Adrenal gland (tissue), 12 donors: ENCODE measurements around the gene RTKN2. TPM values are rescaled to one million over a fixed set of nuclear protein-coding genes. Genes with fewer than 3 reads are reported as not detected.

Experiments used
- DNase-seq, 7 donors: peaks; one replicate each; pipeline ENCODE4 v3.0.0-alpha.2; 2019 to 2020
- H3K27ac ChIP-seq, 5 donors: fragments of 200-600 bp; sonication (generic) in 4 of 5; 1 replicate in 3 of 5; 2 replicates in 2 of 5; pipeline versions ENCODE4 v1.5.1 to v1.8.0; 2016 to 2020; ENCODE audit warnings: mild to moderate bottlenecking in 1 of 5
- H3K27me3 ChIP-seq: fragments of 200-600 bp; 2 replicates; pipeline ENCODE4 v1.8.0; 2021
- H3K36me3 ChIP-seq, 2 donors: fragments of 200-600 bp; replicated peaks in 1 of 2; 1 replicate in 1 of 2; 2 replicates in 1 of 2; pipeline versions ENCODE4 v1.5.1 to v1.8.0; 2018 to 2022
- H3K4me1 ChIP-seq, 2 donors: fragments of 200-600 bp; replicated peaks in 1 of 2; 1 replicate in 1 of 2; 2 replicates in 1 of 2; pipeline versions ENCODE4 v1.5.1 to v1.8.0; 2018 to 2021
- H3K4me3 ChIP-seq, 4 donors: fragments of 200-600 bp; sonication (generic) in 3 of 4; one replicate each; pipeline ENCODE4 v1.5.1; 2016 to 2018
- H3K9me3 ChIP-seq, 3 donors: fragments of 200-600 bp; sonication (generic) in 1 of 3; replicated peaks in 1 of 3; 1 replicate in 2 of 3; 2 replicates in 1 of 3; pipeline versions ENCODE4 v1.5.1 to v1.8.0; 2016 to 2021
- POLR2A ChIP-seq, 2 donors: fragments of 450-650 bp; IDR thresholded peaks; one replicate each; pipeline ENCODE4 v1.6.1; 2017; ENCODE audit warnings: antibody characterized with exemption in 2 of 2, mild to moderate bottlenecking in 2 of 2, moderate library complexity in 1 of 2
- WGBS, 4 donors: extraction: QIAGEN DNeasy Blood & Tissue Kit in 2 of 4; methylation state at CpG; one replicate each; pipeline versions ENCODE4 v1.1.5 to v1.1.7; 2013 to 2017; 5-methylcytosine and 5-hydroxymethylcytosine counted together
- intact Hi-C, 2 donors: fragments of 100-400 bp; cut with DNase I; formaldehyde crosslinking; loops; one replicate each; pipeline versions ENCODE4 v1.14.1 to v1.15.0; 2022 to 2023
- polyA plus RNA-seq, 3 donors: library from polyadenylated mRNA; stranded (reverse); fragments of 200-250 nt in 2 of 3; fragments of 350-450 nt in 1 of 3; fragmentation: Illumina TruSeq in 1 of 3; extraction: RNeasy Lipid Tissue Mini Kit (QIAGEN cat#74804) in 1 of 3; gene quantifications; one replicate each; pipeline ENCODE4 v1.2.3, GENCODE V29; 2013 to 2014
- total RNA-seq, 9 donors: library from RNA; depleted of rRNA in 4 of 9; stranded (reverse); fragments of >200 nt in 4 of 9; fragments of 120-200 nt in 1 of 9; fragmentation: NEBNext Ultra II Directional in 1 of 9; extraction: Animal tissue kit (Norgen Biotek cat#: 25700) in 1 of 9; gene quantifications; one replicate each; pipeline versions ENCODE4 v1.1.0 to v1.2.4, GENCODE V29; 2013 to 2023
- TF ChIP-seq, protein P1 (sequence below), 6 experiments: fragments of 450-650 bp in 4 of 6; fragments of 200-600 bp in 2 of 6; sonication (generic) in 1 of 6; IDR thresholded peaks; 1 replicate in 5 of 6; 2 replicates in 1 of 6; pipeline versions ENCODE4 v1.5.1 to v1.8.0; 2016 to 2021; ENCODE audit warnings: antibody characterized with exemption in 6 of 6, mild to moderate bottlenecking in 2 of 6, moderate library complexity in 1 of 6
- donor health status: healthy with polysubstance abuse.
- donor health status: Bipolar disorder and iron deficiency.
- donor health status: DM: yes; HTN: yes; CAD: no.
- donor health status: DM: no; HTN: no; CAD: no.
- donor health status: DM: no; HTN: no; CAD: no.
- donor health status: DM: yes; HTN: yes; CAD: no.

Gene RTKN2
- total and polyA plus RNA-seq, 12 donors: 0.07 to 3.4 (median 0.09) TPM; not detected in 4

DNA sequence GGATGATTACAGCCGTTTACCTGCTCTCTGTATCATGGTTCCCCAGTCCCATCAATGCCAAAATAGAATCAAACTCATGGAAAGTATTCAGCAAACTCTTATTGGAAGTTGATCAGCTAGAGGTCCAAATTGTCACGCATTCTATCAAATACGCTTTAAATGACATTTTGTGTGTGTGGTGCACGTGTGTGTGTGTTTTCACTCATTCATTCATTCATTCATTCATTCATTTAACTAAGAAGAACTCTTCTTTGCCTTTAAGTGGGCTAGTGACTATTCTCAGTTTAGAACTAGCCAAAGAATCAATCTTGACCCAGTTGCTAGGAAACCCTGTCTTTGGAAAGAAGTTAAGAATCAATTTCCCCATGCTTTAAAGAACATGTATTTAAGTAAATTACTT, 102.8 kb downstream of the RTKN2 start:
- no peak for TF ChIP-seq POLR2A (IDR thresholded peaks at IDR 0.05)
- TF ChIP-seq, protein P1, sequence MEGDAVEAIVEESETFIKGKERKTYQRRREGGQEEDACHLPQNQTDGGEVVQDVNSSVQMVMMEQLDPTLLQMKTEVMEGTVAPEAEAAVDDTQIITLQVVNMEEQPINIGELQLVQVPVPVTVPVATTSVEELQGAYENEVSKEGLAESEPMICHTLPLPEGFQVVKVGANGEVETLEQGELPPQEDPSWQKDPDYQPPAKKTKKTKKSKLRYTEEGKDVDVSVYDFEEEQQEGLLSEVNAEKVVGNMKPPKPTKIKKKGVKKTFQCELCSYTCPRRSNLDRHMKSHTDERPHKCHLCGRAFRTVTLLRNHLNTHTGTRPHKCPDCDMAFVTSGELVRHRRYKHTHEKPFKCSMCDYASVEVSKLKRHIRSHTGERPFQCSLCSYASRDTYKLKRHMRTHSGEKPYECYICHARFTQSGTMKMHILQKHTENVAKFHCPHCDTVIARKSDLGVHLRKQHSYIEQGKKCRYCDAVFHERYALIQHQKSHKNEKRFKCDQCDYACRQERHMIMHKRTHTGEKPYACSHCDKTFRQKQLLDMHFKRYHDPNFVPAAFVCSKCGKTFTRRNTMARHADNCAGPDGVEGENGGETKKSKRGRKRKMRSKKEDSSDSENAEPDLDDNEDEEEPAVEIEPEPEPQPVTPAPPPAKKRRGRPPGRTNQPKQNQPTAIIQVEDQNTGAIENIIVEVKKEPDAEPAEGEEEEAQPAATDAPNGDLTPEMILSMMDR (IDR thresholded peaks at IDR 0.05): no peak
- no peak overlapping the region for H3K27ac ChIP-seq
- WGBS, 4 donors: 83 to 93% (median 87%) methylated on average over 4 of the region's 4 CpGs
- H3K4me1 ChIP-seq: peaks cover 0 to 14% of the 10 kb centered on the region in 2 donors
- no peak for DNase-seq
- no peaks in the 10 kb centered on the region for H3K27me3 ChIP-seq
- no peaks in the 10 kb centered on the region for H3K9me3 ChIP-seq
- no peak overlapping the region for H3K4me3 ChIP-seq
- no peaks in the 10 kb centered on the region for H3K36me3 ChIP-seq
- intact Hi-C loops: no loop called here

DNA sequence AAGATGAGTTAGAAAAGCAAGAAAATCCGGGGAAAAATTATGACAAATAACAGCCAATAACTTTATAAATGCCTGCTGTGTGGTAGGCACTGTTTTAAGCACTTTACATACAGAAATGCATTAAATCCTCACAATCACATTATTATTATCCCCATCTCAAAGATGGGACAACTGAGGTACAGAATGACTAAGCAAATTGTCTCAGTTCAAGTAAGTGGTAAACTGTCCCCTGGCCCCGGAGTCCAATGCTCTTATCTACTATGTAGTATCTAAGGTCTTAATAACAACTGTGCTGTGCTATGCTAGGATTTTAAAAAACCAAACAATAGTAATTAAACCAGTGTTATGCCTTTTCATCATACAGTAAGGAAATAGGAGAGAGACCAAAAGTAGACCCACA, 105.6 kb downstream of the RTKN2 start:
- intact Hi-C loops: no loop called here
- TF ChIP-seq POLR2A (IDR thresholded peaks at IDR 0.05): no peak
- TF ChIP-seq, protein P1 (IDR thresholded peaks at IDR 0.05): no peak

DNA sequence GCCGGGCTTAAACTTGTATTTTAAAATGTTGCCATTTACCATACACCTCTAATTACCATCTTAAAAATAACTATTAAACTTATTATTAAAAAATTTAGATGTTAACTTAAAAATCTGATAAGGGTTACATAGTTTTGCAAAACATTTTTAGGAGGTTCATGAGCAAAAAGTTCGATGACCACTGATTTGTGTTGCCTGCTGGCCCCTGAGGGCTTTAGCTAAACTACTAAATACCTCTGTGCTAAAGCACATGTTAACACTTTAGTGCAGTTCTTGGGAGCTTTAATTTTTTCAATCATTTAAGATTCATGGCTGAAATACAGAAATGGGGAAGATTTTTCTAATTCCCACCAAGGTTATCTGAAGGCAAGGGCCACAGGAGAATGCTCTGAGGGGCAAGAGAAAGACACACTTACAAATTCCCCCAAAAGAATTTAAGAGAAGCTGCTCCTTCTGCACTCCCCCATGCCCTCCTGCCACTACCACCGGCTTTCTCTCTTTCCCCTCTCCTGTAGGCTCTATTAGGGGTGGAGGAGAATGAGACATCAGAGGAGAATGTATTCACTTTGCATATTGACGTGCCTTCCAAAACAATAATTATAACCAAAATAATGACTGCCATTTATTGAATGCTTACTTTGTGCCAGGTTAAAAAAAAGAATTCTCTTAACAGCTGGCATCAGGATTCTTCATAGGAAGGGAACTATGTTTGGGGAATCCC, 106.2 kb downstream of the RTKN2 start:
- intact Hi-C loops: no loop called here
- peaks cover 0 to 14% of the 10 kb centered on the region in 2 donors for H3K4me1 ChIP-seq
- no peak for DNase-seq
- no peak for TF ChIP-seq POLR2A (IDR thresholded peaks at IDR 0.05)
- TF ChIP-seq, protein P1 (IDR thresholded peaks at IDR 0.05): no peak
- H3K4me3 ChIP-seq: no peak overlapping the region
- H3K27me3 ChIP-seq: no peaks in the 10 kb centered on the region
- whole genome bisulfite sequencing, 4 donors: 88 to 92% (median 89%) methylated on average over 4 of the region's 4 CpGs
- no peaks in the 10 kb centered on the region for H3K9me3 ChIP-seq
- H3K36me3 ChIP-seq: no peaks in the 10 kb centered on the region
- H3K27ac ChIP-seq: no peak overlapping the region

More for the DNA sequence above, 105.6 kb downstream of the RTKN2 start:
- Histone ChIP-seq H3K4me1 (peaks cover 0 to 14% of the 10 kb centered on the region in 2 donors), H3K27me3 (no peaks in the 10 kb centered on the region), H3K4me3 (no peak overlapping the region), H3K27ac (no peak overlapping the region), H3K36me3 (no peaks in the 10 kb centered on the region), H3K9me3 (no peaks in the 10 kb centered on the region)
- WGBS, 4 donors: 83 to 98% (median 88%) methylated on average over 2 of the region's 2 CpGs
- DNase-seq: no peak

DNA sequence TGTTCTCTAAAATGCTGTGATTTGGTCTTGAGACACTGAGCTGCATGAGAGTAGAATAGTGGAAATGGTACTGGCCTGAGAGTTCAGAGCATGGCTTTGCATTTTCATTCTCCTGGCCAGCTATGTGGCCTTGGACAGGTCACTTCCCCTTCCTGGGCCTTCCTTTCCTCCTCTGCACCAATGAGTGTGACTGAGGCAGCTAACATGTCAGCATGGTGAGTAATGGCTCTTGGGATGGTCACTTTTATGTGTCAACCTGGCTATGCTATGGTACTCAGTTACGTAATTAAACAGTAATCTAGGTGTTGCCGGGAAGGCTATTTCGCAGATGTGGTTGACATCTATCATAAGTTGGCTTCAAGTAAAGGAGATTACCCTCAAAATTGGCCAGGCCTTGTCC, 109.3 kb downstream of the RTKN2 start:
- Histone ChIP-seq H3K27me3 (no peaks in the 10 kb centered on the region), H3K36me3 (no peaks in the 10 kb centered on the region), H3K27ac (no peak overlapping the region), H3K9me3 (no peaks in the 10 kb centered on the region), H3K4me3 (no peak overlapping the region), H3K4me1 (no peaks in the 10 kb centered on the region)
- TF ChIP-seq POLR2A (IDR thresholded peaks at IDR 0.05): no peak
- TF ChIP-seq, protein P1 (IDR thresholded peaks at IDR 0.05): no peak
- intact Hi-C loops: no loop called here
- no peak for DNase-seq
- WGBS, 4 donors: 80 to 94% (median 93%) methylated on average over 3 of the region's 3 CpGs
